ENCODE data around the gene MIDN.
"Not testable (repeated sequence)": the region's sequence is repeated elsewhere in the genome, so short reads cannot be mapped to it uniquely, and the experiment has no call there.

Gene MIDN

DNA sequence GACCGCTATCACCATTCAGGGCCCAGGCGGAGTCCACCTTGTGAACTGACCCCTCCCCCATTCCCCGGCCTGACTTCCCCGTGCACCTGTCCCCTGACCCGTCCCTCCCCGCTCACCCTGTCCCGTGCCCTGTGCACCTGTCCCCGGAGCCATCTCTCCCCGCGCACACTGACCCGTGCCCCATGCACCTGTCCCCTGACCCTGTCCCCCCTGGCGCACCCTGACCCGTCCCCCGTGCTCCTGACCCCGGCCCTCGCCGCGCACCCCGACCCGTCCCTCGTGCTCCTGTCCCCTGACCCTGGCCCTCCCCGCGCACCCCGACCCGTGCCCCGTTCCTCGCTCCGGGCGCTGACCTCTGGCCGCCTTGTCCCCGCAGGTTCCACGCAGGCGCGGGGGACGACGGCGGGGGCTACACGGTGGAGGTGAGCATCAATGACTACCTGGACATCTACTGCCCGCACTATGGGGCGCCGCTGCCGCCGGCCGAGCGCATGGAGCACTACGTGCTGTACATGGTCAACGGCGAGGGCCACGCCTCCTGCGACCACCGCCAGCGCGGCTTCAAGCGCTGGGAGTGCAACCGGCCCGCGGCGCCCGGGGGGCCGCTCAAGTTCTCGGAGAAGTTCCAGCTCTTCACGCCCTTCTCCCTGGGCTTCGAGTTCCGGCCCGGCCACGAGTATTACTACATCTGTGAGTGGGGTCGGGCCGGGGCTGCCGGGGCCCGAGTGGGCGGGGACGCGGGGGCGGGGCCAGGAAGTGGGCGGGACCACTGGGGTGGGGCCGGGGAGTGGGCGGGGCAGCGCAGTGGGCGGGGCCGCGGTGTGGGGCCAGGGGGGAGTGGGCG is 47.0 kb downstream of the MIDN start:
- DNase-seq (ENCODE audit: low read depth) = no peak

DNA sequence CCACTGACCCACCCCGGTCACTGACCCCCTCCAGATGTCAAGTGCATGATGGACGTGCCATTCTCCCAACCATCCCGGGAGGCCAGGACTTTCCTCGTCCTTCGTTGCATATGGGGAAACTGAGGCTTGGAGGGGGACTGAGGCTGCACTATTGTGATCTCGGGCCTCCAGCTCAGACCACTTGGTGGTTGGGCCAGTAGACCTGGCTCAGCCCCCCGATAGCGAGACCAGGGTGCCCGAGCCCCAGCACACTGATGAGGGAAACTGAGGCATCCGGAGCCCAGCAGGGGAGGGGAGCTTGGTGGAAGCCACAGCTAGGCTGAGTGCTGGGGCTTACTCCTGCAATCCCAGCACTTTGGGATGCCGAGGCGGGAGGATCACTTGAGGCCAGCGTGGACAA is 47.7 kb downstream of the MIDN start:
- no peak for DNase-seq (ENCODE audit: low read depth)

DNA sequence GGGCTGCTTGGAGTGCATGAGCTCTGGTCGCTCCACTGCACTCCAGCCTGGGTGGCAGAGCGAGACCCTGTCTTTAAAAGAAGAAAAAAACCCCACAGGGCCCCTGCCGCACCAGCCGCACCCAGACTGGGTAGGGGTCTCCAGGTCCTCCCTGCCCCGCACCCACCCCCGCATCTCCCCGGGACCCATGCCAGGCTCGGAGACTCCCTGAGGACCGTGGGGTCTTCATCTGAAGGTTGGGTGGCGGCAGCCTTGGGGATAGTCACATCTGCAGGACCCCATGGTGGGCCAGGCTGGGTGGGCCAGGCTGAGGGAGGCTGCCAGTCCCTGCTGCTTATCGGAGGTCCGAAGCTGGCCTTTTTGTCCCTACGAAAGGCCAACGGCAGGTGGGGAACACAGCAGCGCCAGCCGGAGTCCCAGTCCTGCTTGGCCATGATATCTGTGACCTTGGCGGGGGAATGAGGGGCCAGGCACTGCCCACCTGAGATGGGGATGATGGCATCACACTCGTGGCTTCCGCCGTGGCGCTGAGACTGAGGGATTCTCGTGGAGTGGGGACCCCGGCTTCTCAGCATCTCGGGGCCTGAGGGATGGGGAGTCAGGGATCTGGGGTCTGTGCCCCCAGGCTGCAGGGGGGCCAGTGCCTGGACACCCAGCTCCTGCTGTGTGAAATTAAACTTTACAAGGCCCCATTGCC is 48.3 kb downstream of the MIDN start:
- no peak for DNase-seq (ENCODE audit: low read depth)

DNA sequence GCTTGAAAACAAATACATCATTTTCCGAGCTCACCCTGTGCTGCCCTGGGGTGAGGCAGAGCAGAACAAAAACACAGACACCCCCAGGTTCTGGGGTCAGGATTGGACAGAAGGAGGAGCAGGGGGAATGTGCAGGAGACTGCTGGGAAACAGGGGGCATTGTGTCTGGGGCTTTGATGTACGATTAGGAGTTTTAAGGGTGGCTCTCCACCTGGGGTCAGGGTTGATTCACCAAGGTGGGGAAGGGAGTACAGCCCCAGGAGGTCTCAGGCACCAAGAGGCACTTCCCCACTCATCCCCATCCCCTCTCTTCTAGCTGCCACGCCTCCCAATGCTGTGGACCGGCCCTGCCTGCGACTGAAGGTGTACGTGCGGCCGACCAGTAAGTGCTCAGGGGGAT is 49.9 kb downstream of the MIDN start:
- DNase-seq (ENCODE audit: low read depth) = no peak

DNA sequence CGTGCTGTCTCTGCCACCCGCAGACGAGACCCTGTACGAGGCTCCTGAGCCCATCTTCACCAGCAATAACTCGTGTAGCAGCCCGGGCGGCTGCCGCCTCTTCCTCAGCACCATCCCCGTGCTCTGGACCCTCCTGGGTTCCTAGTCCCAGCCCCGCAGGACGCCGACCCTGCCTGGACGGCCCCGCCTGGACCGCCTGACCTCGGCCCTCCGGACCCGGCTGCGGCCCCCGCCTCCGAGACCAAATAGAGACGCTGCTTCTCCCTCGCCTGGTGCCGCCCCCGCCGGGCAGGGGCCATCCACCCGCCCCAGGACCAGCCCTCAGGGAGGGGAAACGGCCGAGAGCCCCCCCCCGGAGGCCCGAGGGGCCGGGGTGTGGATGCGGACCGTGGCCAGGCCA is 51.4 kb downstream of the MIDN start:
- no peak for DNase-seq (ENCODE audit: low read depth)

DNA sequence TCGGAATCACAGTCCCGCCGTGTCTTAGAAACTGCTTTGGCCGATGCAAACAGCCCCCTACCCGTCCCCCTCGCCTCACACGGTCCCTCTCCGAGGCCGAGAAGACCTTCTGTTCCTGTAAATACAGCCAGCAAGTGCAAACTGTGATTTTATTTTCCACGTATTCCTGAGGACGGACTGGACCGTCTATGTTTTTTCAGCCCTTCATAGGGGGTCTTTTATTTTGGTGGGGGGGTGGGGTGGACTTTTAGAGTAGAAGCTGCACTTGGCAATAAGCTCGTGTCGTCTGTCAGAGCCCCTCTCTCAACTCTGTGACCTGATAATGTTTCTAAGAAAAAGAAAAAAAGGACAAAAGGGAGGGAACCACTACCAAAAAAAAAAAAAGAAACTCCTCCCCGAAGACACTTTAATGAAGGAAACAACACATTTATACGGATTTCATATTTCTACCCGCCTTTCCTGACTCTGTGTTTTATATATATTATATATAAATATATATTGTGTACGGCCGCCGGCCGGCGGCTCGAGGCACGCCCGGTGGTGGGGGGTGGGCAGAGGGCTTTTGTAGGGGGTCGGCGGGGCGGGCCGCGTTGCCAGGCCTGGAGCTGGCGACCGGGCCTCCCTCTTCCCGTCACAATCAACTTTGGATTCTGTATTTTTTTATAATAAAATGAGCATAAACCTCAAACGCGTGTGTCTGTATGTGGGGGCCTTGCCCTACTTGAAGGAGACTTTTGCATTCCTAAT is 52.5 kb downstream of the MIDN start:
- no peak for DNase-seq (ENCODE audit: low read depth)

DNA sequence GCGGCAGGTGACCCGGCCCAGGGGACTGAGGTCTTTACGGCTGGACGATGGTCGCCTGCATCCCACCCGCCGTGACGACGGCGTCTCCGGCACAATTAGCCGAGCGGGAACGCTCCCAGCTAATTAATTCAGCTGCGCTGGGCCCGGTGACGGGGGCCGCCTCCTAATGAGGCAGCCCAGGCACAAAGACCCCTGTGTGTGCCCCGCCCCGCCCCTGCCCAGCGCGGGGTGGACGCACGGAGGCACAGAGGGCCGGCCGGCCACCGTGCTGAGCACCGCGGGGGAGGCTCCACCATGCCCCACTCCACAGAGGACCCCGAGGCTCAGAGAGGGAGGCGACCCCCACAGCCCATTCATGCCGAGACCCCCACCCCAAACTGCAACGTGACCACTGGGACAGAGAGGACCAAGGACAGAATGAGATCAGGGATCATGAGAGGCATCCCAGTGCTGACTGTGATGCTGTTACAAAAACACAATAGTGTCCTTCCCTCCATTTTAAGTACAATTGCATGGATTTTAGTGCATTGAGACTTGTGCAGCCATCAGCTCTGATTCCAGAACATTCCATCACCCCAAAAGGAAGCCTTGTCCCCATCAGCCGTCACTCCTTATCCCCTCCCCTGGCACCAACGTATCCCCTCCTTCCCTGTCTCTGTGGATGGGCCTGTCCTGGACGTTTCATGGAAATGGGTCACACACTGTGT is 54.3 kb downstream of the MIDN start:
- DNase-seq (ENCODE audit: low read depth) = no peak

DNA sequence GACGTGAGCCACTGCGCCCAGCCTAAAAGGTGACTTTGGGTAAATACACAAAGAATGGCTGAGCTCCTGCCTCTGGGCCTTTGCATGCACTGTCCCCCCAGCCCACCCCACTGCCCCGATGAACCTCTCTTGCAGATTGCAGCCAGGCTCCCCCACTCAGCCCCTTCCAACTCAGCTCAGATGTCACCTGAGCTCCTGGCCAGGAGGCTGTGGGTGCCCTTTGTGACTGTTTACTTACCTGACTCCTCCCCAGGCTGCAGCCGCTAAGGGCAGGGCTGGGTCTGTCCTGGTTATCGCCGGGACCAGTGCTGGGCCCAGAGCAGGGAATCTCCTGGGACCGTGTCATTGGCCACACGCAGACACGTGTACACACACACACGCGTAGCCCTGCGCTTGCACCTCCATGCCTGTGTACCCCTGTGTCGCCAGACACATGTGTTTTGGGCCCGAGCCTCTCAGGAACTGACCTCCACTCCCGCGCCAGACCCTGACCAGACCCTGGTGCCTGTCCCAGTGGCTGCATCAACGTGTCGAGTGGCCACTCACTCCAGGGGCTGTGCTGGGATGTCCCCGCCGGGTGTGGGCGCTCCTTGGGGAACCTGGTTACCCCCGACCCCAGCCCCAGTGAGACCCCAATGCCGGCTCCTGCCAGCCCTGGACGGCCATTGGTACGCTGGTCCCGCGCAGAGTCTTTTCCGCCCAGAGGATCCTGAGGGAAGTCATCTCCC is 56.0 kb downstream of the MIDN start:
- no peak for DNase-seq (ENCODE audit: low read depth)

DNA sequence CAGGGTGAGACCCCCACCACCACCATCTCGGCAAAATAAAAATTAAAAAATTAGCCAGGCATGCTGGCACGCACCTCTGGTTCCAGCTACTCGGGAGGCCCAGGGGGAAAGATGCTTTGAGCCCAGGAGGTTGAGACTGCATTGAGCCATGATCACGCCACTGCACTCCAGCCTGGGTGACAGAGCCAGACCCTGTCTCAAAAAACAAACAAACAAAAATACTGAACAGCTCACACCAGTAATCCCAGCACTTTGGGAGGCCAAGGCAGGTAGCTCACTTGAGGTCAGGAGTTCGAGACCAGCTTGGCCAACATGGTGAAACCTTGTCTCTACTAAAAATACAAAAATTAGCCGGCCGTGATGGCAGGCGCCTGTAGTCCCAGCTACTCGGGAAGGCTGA is 57.0 kb downstream of the MIDN start:
- DNase-seq (ENCODE audit: low read depth) = not testable (repeated sequence)

DNA sequence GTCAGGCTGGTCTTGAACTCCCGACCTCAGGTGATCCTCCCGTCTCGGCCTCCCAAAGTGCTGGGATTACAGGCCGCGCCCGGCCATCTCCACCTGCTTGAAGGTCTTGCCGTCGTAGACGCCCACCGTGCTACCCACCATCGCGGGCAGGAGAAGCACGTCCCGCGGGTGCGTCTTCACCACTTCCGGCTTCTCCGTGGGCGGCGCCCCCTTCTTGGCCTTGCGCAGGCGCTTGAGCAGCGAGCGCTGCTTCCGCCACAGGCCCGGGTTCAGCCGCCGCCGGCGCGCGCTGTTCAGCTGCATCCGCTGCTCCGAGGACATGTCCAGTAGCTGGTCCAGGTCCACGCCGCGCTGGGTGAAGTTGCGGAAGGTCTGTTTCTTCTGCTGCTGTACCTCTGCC is 58.9 kb downstream of the MIDN start:
- DNase-seq (ENCODE audit: low read depth) = no peak

DNA sequence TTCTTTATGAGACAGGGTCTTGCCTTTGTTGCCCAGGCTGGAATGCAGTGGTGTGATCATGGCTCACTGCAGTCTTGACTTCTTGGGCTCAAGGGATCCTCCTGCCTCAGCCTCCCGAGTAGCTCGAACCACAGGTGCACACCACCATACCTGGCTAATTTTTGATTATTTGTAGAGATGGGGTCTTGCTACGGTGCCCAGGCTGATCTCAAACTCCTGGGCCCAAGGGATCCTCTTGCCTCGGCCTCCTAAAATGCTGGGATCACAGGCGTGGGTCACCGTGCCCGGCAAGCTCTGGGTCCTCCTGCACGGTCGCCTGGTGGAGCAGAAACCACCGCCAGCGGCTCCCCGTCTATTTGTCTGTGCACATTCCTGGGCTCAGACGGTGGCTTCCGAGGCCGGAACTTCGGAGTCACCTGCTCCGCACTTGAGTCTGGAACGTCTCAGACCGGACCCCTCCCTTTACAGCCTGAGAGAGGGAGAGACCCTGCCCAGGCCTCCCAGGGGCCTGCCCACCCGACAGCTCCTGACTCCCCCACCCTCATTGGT is 59.4 kb downstream of the MIDN start:
- DNase-seq (ENCODE audit: low read depth) = no peak

DNA sequence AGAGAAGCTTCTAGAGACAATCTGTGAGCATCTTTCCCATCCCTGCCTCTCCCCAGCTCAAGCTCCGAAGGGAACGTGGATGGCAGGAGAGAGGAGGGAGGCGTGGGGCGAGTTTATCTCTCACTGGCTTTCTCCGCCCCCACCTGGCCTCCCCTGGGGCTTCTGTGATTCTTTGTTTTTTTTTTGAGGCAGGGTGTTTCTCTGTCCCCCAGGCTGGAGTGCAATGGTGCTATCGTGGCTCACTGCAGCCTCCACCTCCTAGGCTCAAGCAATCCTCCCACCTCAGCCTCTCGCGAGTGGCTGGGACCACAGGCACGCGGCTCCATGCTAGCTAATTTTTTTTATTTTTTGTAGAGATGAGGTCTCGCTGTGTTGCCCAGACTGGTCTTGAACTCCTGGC is 60.3 kb downstream of the MIDN start:
- DNase-seq (ENCODE audit: low read depth) = no peak

Measured in activated T-helper 9 cell treated with anti-CD3 and anti-CD28 coated beads, Interleukin-2, amount 50 U/mL, for 16 hours (primary cell).